ENCODE measurements around the gene LAMA4. TPM values are rescaled to one million over a fixed set of nuclear protein-coding genes. Genes with fewer than 3 reads are reported as not detected.
"Not testable (repeated sequence)": the region's sequence is repeated elsewhere in the genome, so short reads cannot be mapped to it uniquely, and the experiment has no call there.

LAMA4 gene
- polyA plus RNA-seq, 4 donors = 83.4 to 109 (median 89.0) TPM

DNA sequence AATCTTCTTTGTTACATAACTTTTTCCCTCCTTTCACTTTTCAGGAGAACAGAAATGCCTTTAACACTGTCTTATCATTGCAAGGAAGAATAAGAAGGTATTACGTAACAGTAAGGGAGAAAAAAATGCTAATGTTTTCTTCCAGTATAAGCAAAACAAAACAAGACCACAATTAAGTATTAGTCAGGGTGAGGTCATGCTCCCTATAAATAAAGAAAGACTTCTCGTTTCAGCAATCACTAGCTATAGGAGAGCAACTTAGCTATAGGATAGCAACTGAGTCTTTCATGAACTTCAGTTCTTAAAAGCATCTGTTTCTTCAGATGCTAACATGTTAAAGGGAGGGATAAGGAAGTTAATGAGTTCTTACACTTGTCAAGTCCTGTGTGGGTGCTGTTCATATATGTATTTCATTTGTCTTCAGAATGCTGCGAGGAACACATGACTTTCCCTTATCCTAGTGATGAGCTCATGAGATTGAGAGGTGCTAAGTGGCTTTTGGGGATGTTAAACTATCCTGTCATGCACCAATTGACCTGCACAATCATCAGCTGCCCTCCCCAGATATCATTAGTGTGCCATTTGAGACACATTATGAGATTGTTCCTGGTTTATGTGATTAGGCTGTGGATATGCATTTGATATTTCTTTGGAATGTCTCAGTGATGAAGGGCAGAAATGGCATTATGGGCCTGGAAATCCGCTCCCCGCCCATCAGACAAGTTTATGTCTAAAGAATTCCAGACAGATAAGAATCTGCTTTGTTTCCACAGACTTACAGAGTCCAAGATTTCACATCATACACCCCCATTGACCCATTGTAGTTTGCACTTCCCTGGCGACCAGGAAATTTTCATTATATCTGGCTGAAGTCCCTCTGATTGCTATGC is 37.5 kb downstream of the LAMA4 start:
- no peak for DNase-seq (ENCODE audit: low read depth in 4 of 4, low spot score in 2 of 4)

DNA sequence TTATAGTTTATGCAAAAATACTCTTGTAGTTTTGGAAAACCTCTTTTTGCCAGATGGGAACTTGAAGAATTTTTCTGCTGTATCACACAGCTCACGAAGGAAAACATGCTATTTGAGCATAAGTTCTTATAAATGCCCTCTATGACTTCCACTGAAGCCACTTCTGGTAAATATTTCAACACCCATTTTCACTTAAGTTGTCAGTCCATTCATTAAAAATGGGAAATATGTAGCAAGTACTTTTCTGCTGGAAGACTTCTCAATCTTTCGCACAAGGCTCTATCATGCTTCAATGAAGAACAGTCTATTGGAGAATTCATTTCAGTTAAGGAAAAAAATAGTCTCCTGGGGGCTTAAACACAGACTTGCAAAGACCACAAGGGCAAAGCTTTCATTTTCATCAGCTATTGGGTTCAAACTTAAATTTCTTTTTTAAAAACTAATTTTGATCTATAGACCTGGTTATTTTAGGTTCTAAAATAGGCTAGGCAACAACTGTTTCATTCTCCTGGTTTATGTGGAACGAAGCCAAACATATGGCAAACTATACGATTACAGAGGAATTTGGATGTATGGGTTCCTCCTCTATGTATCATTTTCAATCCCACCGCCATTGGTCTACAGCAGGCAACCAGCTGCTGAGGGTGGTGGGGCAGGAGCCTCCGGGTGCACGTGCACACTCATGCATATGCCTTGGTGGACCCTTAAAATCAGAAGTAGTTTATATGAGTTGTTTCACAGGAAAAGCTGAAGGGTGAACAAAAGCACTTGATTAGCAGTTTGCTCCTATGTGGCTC is 38.7 kb downstream of the LAMA4 start:
- DNase-seq (ENCODE audit: low read depth in 4 of 4, low spot score in 2 of 4) = no peak

DNA sequence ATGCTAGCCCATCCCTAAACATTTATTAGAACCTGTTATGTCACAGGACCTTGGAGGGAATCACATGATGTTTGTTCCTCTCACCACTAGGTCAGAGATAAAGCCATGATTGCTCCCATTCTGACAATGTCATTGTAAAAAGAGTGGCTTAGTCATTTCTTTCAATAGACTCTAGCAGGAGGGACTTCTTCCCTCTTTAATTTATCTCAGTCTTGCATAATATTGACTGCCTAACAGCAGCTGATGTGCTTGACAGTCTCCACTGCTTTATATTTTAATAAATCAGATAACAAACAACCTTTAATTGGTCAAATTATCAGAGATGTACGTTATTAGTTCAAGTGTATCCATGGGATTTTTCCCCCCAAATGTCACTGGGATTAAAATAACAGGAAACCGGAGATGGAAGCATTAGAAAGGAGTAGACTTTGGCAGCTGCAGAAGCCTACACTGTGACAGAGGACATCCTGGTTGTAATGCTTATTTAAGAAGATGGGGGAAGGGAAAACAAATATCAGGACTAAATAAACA is 39.6 kb downstream of the LAMA4 start:
- DNase-seq (ENCODE audit: low read depth in 4 of 4, low spot score in 2 of 4) = no peak

DNA sequence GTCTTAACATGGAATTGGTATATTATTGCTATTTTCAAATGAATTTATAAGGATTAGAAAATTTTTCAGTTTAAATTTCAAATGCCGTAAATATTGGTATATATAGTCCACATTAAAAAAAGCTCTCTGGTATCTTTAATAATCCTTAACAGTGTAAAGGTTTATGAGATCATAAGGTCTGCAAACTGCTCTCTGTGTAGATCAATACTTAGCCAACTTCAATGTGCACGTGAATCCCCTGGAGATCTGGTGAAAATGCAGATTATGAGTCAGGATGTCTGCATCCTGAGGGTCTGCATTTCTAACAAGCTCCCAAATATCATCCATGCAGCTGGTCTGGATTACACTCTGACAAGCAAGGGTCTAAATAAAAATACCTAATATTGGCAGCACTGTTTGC is 43.5 kb downstream of the LAMA4 start:
- DNase-seq (ENCODE audit: low read depth in 4 of 4, low spot score in 2 of 4) = no peak

DNA sequence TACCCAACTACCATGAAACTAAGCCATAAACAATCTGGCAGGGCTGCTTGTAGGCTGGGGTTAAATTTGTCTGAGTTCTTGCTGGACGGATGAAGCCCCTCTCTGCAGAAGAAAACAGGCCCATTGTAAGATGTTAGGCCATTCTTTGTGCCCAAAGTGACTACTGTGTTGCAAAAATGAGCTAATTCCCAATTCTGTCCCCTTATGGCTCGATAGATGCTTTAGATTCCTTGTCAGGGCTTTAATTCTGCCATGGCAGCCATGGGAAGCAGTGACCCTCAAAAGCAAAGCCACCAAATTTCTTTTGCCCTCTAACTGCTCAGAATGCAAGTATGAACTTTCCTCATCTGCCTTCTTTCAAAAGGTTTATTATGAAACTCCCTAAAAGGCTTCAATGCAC is 45.2 kb downstream of the LAMA4 start:
- no peak for DNase-seq (ENCODE audit: low read depth in 4 of 4, low spot score in 2 of 4)

- no peak for DNase-seq (ENCODE audit: low read depth in 4 of 4, low spot score in 2 of 4)
Measured at GRCh38 chr6:112207776-112208175, 46.6 kb downstream of the LAMA4 start.

- DNase-seq (ENCODE audit: low read depth in 4 of 4, low spot score in 2 of 4) = no peak
Measured at GRCh38 chr6:112207131-112207530, 47.2 kb downstream of the LAMA4 start.

DNA sequence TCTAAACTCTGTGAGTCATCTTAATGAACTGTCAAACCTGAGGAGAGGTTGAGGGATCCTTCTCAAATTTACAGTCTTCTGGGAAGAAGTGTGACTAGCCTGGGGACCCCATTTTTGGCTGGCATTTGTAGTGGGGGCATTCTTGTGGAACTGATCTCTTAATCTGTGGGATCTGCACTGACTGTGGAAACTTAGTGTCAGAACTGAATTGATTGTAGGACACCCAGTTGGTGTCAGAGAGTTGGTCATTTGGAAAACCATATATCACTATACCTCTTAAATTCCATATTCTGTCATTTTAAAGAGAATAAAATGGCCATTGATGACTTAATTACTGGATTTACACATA is 48.3 kb downstream of the LAMA4 start:
- no peak for DNase-seq (ENCODE audit: low read depth in 4 of 4, low spot score in 2 of 4)

DNA sequence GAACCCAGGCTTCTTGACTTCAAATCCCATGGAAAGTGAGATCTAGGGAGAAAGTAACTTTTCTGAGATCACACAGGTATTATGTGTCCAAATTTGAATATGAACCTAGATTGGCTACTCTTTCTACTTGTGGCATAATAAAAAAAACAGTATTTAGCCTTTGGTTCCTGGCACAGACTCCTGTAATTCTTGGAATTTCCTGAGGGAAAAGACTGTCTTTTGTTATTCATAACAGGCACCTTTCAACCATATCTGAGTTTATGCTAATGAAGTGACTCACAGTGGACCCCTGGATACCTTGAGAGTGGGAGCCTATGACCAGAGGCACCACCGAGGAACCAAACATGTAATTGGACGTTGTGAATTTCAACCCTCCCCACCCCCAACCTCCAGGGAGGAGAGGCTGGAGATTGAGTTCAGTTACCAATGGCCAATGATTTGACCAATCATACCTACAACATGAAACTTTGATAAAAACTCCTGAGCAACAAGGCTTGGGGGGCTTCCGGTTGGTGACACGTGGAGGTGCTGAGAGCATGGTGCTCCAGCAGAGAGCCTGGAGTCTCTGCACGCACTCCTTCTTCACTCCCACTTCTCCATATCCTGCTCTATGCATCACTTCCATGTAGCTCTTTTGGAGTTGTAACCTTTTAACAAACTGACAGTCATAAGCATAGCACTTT is 48.8 kb downstream of the LAMA4 start:
- DNase-seq (ENCODE audit: low read depth in 4 of 4, low spot score in 2 of 4) = no peak

DNA sequence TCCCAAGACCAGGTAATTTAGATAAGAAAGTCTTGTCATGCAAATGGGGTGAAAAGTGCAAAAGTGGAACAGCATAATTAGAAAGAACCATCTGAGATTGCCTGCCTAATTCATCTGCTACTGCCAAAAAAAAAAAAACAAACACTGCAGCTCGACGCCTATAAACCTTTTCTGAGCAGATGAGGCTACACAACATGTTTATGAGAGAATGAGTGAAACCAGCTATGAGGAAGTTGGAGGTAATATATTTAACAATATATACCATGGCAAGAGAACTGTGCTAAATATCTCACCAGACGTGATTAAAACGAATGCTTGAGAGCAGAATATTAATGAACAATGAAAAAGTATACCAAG is 50.0 kb downstream of the LAMA4 start:
- no peak for DNase-seq (ENCODE audit: low read depth in 4 of 4, low spot score in 2 of 4)

DNA sequence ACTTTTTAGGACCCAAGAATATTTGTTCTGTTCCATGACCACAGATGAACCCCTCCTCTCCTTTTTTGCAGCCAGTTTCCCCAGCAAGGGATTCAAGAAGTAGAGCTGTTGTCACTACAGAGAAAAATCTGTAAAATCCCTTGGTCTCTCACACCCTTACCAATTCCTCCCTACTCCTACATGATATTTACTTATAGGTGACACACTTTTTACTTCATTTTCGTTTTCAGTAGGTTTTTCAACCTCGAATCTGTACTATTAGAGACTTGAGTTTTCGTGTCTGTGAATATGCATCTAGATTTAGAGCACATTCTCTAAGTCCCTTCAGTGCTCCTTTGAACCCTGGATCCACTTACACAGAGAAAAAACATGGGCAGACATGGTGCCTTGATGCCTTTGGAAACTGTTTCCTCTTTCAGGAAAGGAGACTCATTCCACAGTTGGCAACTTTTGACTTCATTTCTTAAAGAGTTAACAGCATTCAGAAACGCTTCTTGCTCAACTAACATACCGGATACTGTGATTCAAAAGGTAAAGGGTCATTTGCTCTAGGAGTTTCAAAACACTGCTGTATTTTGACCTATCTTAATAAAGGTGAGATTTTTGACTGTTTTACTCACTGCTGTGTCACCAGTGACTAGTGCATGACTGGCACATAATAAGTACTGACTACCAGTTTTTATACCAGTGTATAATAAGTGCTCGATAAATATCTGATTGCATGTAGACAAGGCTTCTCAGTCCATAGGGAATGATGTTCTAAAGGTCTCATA is 50.6 kb downstream of the LAMA4 start:
- DNase-seq (ENCODE audit: low read depth in 4 of 4, low spot score in 2 of 4) = no peak

DNA sequence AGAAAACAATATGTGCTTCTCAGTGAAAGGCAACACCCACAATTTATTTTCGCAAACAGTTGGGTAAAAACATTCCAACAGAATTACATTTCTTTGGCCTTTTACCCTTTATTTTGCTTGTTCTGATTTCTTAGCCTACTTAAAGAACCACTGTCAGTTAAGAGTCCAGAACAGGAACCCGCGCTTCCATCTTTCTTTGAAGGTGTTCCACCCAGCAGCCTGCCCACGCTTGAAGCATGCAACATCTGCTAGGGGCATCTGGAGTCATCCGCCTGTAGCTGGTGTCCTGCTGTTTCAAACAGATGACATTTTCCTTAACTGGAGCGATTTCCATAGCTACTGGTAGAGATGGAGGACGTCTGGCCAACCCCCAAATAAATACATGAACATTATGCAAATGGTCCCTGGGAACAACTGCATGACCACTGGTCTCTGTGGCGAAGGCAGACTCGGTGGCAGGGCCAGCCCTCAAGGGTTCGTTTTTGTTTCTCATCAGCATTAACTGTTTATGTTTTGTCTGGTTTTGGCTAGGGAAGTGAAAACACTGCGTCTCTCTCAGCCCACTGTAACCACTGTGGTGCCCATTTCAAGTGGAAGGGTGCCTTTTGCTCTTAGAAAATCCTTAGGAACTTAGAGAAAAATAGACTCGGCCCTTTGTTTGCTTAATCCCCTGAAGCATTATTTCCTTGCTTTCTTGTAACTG is 51.6 kb downstream of the LAMA4 start:
- no peak for DNase-seq (ENCODE audit: low read depth in 4 of 4, low spot score in 2 of 4)

- not testable (repeated sequence) for DNase-seq (ENCODE audit: low read depth in 4 of 4, low spot score in 2 of 4)
Measured at GRCh38 chr6:112200185-112200914, 54.0 kb downstream of the LAMA4 start.

DNA sequence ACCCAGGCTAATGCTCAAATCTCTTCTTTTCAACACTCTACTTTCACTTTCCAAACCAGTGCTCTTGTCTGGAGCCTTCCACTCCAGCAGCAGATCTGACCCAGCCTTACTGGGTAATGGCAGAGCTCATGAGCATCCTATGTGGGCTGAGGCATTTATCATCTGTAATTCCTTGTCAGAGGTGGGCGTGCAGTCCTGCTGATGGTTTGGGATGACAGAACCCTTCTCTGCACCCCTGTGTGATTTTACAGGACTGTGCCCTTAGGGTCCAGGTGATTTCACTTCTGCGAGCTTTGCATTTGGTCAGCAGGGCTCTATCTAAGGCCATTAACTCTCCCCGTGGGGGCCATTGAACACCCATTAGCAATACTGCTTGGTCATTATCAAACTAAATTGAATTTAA is 55.4 kb downstream of the LAMA4 start:
- no peak for DNase-seq (ENCODE audit: low read depth in 4 of 4, low spot score in 2 of 4)

DNA sequence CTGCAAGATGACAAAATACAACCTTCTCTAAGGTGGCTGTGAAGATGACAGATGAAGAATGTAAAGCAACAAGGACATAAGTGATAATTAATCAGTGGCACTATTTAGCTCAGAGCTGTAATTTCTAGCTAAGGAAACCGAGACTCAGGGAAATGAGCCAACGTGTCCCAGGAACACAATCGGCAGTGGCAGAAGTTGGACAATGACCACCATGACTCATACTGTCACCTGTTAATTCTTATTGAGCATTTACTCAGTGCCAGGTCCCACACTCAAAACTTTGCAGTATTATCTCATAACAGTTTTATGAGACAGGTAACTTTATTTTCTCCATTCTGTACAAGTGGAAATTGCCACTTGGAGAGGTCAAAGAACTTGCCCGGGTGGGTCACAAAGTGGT is 55.8 kb downstream of the LAMA4 start:
- DNase-seq (ENCODE audit: low read depth in 4 of 4, low spot score in 2 of 4) = no peak

GRCh38 chr6:112197636-112198035 is 56.7 kb downstream of the LAMA4 start:
- no peak for DNase-seq (ENCODE audit: low read depth in 4 of 4, low spot score in 2 of 4)

DNA sequence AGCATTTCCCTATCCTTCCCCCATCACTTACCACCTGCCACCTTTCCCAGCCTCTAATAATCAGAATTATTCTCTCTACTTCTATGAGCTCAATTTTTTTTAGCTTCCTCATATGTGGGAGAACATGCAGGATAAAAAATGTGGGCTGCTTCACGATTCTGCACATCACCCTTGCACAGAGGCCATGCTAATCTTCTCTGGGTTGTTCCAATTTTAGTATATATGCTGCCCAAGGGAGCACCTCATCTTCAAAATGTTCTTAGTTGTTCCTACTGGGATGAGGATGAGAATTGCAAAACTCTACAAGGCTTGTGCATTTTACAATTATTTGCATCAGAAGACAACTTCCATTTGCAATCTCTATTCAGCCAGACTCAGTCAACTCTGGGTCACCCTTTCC is 58.1 kb downstream of the LAMA4 start:
- DNase-seq (ENCODE audit: low read depth in 4 of 4, low spot score in 2 of 4) = no peak

DNA sequence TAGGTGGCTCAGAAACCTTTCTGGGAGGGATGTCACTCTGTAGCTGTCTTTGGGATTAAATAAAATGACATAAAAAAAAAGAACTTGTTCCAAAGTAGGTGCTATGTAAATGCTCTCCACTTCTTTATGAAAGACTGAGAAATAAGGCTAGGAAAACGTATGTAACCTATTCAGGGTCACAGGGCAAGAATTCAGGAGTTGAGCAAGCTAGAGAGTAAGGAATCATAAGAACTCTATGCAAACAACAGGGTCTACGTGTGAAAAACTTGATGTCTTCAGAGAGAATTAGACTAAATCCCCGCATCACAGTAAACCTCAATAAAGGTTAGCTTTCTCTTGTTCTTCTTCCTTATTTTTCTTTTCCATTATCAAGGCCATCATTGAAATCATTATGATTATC is 59.2 kb downstream of the LAMA4 start:
- no peak for DNase-seq (ENCODE audit: low read depth in 4 of 4, low spot score in 2 of 4)

- DNase-seq (ENCODE audit: low read depth in 4 of 4, low spot score in 2 of 4) = no peak
Measured at GRCh38 chr6:112194511-112194910, 59.9 kb downstream of the LAMA4 start.
